SK-N-SH (cell line): ENCODE data around the gene DHX16. TPM values are rescaled to one million over a fixed set of nuclear protein-coding genes. Genes with fewer than 3 reads are reported as not detected.
A peak's percentile ranks its signal among the peaks of the same experiment; 100 is the strongest.

Source experiments
- CTCF ChIA-PET: fragments of 300-600, 350-600 bp; formaldehyde crosslinking; extraction: SDS; loops from one replicate; lab custom pipeline; 2021; lab: Yijun Ruan, JAX
- POLR2A ChIA-PET: fragments of 350-600 bp; sonication (Branson Sonifier 250); formaldehyde crosslinking; extraction: SDS; loops from one replicate; lab custom pipeline; 2020; ENCODE audit warnings: antibody characterized with exemption, inconsistent platforms; lab: Yijun Ruan, JAX
- DNase-seq: peaks from one replicate; pipeline ENCODE4 v3.0.0; 2012
- H2AFZ ChIP-seq: fragments of 200-600 bp; sonication (generic); 2 replicates; pipeline ENCODE4 v1.8.1; 2016; ENCODE audit warnings: antibody characterized with exemption, mild to moderate bottlenecking, low read depth
- H3F3A ChIP-seq: fragments of 200-600 bp; sonication (generic); replicated peaks from 2 replicates; pipeline ENCODE3; 2016; ENCODE audit warnings: antibody characterized with exemption, mild to moderate bottlenecking; ENCODE audit not compliant: insufficient read depth
- H3K27ac ChIP-seq, 2 experiments: fragments of 200-500 bp in 1 of 2; fragments of 200-600 bp in 1 of 2; sonication (Bioruptor generic) in 1 of 2; sonication (generic), shearing (Covaris generic) in 1 of 2; 2 replicates each; pipeline versions ENCODE4 v1.5.1 to v1.6.1; 2014 to 2016; ENCODE audit warnings: low read depth in 2 of 2, inconsistent platforms in 1 of 2, low read length in 1 of 2, mild to moderate bottlenecking in 1 of 2, mixed read lengths in 1 of 2
- H3K27me3 ChIP-seq: fragments of 200-600 bp; sonication (generic), shearing (Covaris generic); 2 replicates; pipeline ENCODE4 v1.6.1; 2016; ENCODE audit warnings: mixed run types; ENCODE audit not compliant: insufficient read depth
- H3K36me3 ChIP-seq, 2 experiments: fragments of 200-500 bp in 1 of 2; fragments of 200-600 bp in 1 of 2; sonication (Bioruptor generic) in 1 of 2; sonication (generic) in 1 of 2; replicated peaks in 1 of 2; 2 replicates each; pipeline versions ENCODE3 to v1.5.1; 2014 to 2016; ENCODE audit warnings: low read length in 1 of 2, mild to moderate bottlenecking in 1 of 2; ENCODE audit not compliant: insufficient read depth in 2 of 2, control insufficient read depth in 1 of 2
- H3K4me1 ChIP-seq, 2 experiments: fragments of 200-500 bp in 1 of 2; fragments of 200-600 bp in 1 of 2; sonication (Bioruptor generic) in 1 of 2; sonication (generic), shearing (Covaris generic) in 1 of 2; 2 replicates each; pipeline versions ENCODE4 v1.5.1 to v1.6.1; 2014 to 2016; ENCODE audit warnings: low read depth in 1 of 2, low read length in 1 of 2, mixed run types in 1 of 2; ENCODE audit not compliant: insufficient read depth in 2 of 2, control insufficient read depth in 1 of 2
- H3K4me2 ChIP-seq: fragments of 200-600 bp; sonication (generic), shearing (Covaris generic); 2 replicates; pipeline ENCODE4 v1.6.1; 2017; ENCODE audit warnings: mixed run types
- H3K4me3 ChIP-seq, 2 experiments: fragments of 200-500 bp in 1 of 2; fragments of 200-600 bp in 1 of 2; sonication (Bioruptor generic) in 1 of 2; sonication (generic), shearing (Covaris generic) in 1 of 2; 2 replicates each; pipeline versions ENCODE4 v1.5.1 to v1.8.1; 2014 to 2016; ENCODE audit warnings: low read depth in 2 of 2, inconsistent platforms in 1 of 2, low read length in 1 of 2, mild to moderate bottlenecking in 1 of 2, mixed read lengths in 1 of 2, moderate library complexity in 1 of 2
- H3K79me2 ChIP-seq: fragments of 200-600 bp; sonication (generic); 2 replicates; pipeline ENCODE4 v1.8.1; 2017; ENCODE audit warnings: mild to moderate bottlenecking; ENCODE audit not compliant: insufficient read depth
- H3K9ac ChIP-seq: fragments of 200-600 bp; sonication (generic); 2 replicates; pipeline ENCODE4 v1.6.1; 2017; ENCODE audit warnings: mixed run types
- H3K9me2 ChIP-seq: fragments of 200-600 bp; sonication (generic); 2 replicates; pipeline ENCODE4 v1.6.1; 2017; ENCODE audit warnings: mixed run types
- H3K9me3 ChIP-seq: fragments of 200-600 bp; sonication (generic); 2 replicates; pipeline ENCODE4 v1.6.1; 2017; ENCODE audit warnings: mixed run types, mild to moderate bottlenecking, moderate library complexity
- H4K20me1 ChIP-seq: fragments of 200-600 bp; sonication (generic); 2 replicates; pipeline ENCODE4 v1.6.1; 2017; ENCODE audit warnings: mild to moderate bottlenecking, mixed run types; ENCODE audit not compliant: insufficient read depth
- CHD2 ChIP-seq: fragments of 150-350 bp; IDR thresholded peaks from 2 replicates; pipeline ENCODE4 v1.6.1; 2018; ENCODE audit warnings: low read length; ENCODE audit not compliant: partially characterized antibody
- FOXM1 ChIP-seq: IDR thresholded peaks from 2 replicates; pipeline ENCODE4 v1.4.0; 2012; ENCODE audit warnings: low read depth, mild to moderate bottlenecking
- MAX ChIP-seq: IDR thresholded peaks from 2 replicates; pipeline ENCODE4 v1.4.0; 2012; ENCODE audit warnings: low read depth
- MXI1 ChIP-seq: IDR thresholded peaks from 2 replicates; pipeline ENCODE4 v1.6.1; 2012; ENCODE audit warnings: mild to moderate bottlenecking, low read depth, low read length, improper control_type of control experiment
- POLR2AphosphoS5 ChIP-seq: IDR thresholded peaks from 2 replicates; pipeline ENCODE4 v1.6.1; 2012; ENCODE audit warnings: low read depth, low read length
- RAD21 ChIP-seq: IDR thresholded peaks from 2 replicates; pipeline ENCODE4 v1.6.1; 2012; ENCODE audit warnings: mild to moderate bottlenecking, low read length
- REST ChIP-seq: IDR thresholded peaks from 2 replicates; pipeline ENCODE4 v1.6.1; 2012; ENCODE audit warnings: mild to moderate bottlenecking, low read depth, low read length, moderate library complexity
- RXRA ChIP-seq: IDR thresholded peaks from 2 replicates; pipeline ENCODE4 v1.4.0; 2012; ENCODE audit warnings: low read depth, mild to moderate bottlenecking, borderline replicate concordance
- SIN3A ChIP-seq: IDR thresholded peaks from 2 replicates; pipeline ENCODE4 v1.6.1; 2012; ENCODE audit warnings: low read depth, mild to moderate bottlenecking, low read length, moderate library complexity, borderline replicate concordance
- TAF1 ChIP-seq: IDR thresholded peaks from 2 replicates; pipeline ENCODE4 v1.6.1; 2012; ENCODE audit warnings: low read depth, mild to moderate bottlenecking, low read length, moderate library complexity, borderline replicate concordance
- TEAD4 ChIP-seq: IDR thresholded peaks from 2 replicates; pipeline ENCODE4 v1.4.0; 2012; ENCODE audit warnings: mild to moderate bottlenecking, borderline replicate concordance; ENCODE audit not compliant: insufficient read depth
- USF1 ChIP-seq: IDR thresholded peaks from 2 replicates; pipeline ENCODE4 v1.4.0; 2012; ENCODE audit warnings: low read depth, borderline replicate concordance
- USF2 ChIP-seq: fragments of 150-350 bp; IDR thresholded peaks from 2 replicates; pipeline ENCODE4 v1.6.1; 2017; ENCODE audit warnings: antibody characterized with exemption, low read length, low read depth, borderline replicate concordance
- YY1 ChIP-seq: IDR thresholded peaks from 2 replicates; pipeline ENCODE4 v1.4.0; 2012; ENCODE audit warnings: low read depth, mild to moderate bottlenecking
- ZBTB33 ChIP-seq: IDR thresholded peaks from 2 replicates; pipeline ENCODE4 v1.4.0; 2012; ENCODE audit warnings: low read depth, borderline replicate concordance
- WGBS: methylation state at CpG from one replicate; pipeline ENCODE4 v1.1.6; 2017; ENCODE audit warnings: low lambda C conversion rate; 5-methylcytosine and 5-hydroxymethylcytosine counted together
- polyA plus RNA-seq, 3 experiments: library from polyadenylated mRNA; depleted of rRNA; stranded (reverse); fragments of >200 nt; gene quantifications; 2 replicates each; pipeline ENCODE4 v1.2.3, GENCODE V29; 2012
- TF ChIP-seq, protein P1 (sequence below): IDR thresholded peaks from 2 replicates; pipeline ENCODE4; 2012

Gene DHX16
- polyA plus RNA-seq, 1 of the 3 experiments (the other 2 are of a cell fraction), result 59.8 TPM

- no peak for TF ChIP-seq USF1
- TF ChIP-seq RXRA, result no peak
- TF ChIP-seq REST, result no peak
- peak; percentile 93 for TF ChIP-seq POLR2AphosphoS5
- TF ChIP-seq RAD21, result no peak
- TF ChIP-seq CHD2, result peak; percentile 32
- no peak for TF ChIP-seq USF2
Observed at GRCh38 chr6:30626484-30627366, 46.1 kb downstream of the DHX16 start, which contains the start of gene ATAT1 (continued).

- peaks cover 28 to 65% of the 10 kb centered on the region in 2 experiments for H3K36me3 ChIP-seq
- H2AFZ ChIP-seq, result no peak overlapping the region
- WGBS, result 94% methylated on average over 8 of the region's 8 CpGs
- H3K9me3 ChIP-seq, result no peaks in the 10 kb centered on the region
- ChIA-PET POLR2A (interaction anchor here (1.5 kb wide), 2 partner anchors 8 to 10 kb away, joined by 12 to 14 read pairs; partner anchors contain the start of genes MRPS18B and PPP1R10), CTCF (interaction anchor here (1.0 to 1.7 kb wide), 5 partner anchors 15 to 454 kb away, joined by 3 to 5 read pairs (median 3); no protein-coding TSS in a partner anchor)
- peaks cover 9 to 12% of the 10 kb centered on the region in 2 experiments; a peak in 2 of 4 replicates for H3K4me1 ChIP-seq
- H3K27me3 ChIP-seq, result no peaks in the 10 kb centered on the region
- no peak overlapping the region for H3K27ac ChIP-seq
- no peak overlapping the region for H3K4me3 ChIP-seq
- no peak overlapping the region for H3K4me2 ChIP-seq
- no peaks in the 10 kb centered on the region for H4K20me1 ChIP-seq
- peaks cover 18% of the 10 kb centered on the region for H3F3A ChIP-seq
- H3K79me2 ChIP-seq, result peaks cover 35% of the 10 kb centered on the region
- DNase-seq, result no peak
- no peaks in the 10 kb centered on the region for H3K9me2 ChIP-seq
- H3K9ac ChIP-seq, result no peak overlapping the region
- TF ChIP-seq MAX (no peak), FOXM1 (no peak), YY1 (no peak), TAF1 (no peak), REST (no peak), SIN3A (no peak), ZBTB33 (no peak), MXI1 (no peak), TEAD4 (no peak), RAD21 (no peak)
- TF ChIP-seq, protein P1, sequence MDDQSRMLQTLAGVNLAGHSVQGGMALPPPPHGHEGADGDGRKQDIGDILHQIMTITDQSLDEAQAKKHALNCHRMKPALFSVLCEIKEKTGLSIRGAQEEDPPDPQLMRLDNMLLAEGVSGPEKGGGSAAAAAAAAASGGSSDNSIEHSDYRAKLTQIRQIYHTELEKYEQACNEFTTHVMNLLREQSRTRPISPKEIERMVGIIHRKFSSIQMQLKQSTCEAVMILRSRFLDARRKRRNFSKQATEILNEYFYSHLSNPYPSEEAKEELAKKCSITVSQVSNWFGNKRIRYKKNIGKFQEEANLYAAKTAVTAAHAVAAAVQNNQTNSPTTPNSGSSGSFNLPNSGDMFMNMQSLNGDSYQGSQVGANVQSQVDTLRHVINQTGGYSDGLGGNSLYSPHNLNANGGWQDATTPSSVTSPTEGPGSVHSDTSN, result no peak
Observed at GRCh38 chr6:30625511-30625910, 47.3 kb downstream of the DHX16 start.
